ENCODE results near the gene HNRNPU.
A peak's percentile ranks its signal among the peaks of the same experiment; 100 is the strongest.
"Not testable (repeated sequence)": the region's sequence is repeated elsewhere in the genome, so short reads cannot be mapped to it uniquely, and the experiment has no call there.

HNRNPU gene

GRCh38 chr1:244833734-244834542 is 30.4 kb downstream of the HNRNPU start:
- no peak for TF ChIP-seq JUND (IDR thresholded peaks at IDR 0.05; ENCODE audit: low read depth)
- DNase-seq (ENCODE audit: low read depth in 1 of 2, low spot score in 1 of 2): peak; percentile 39 to 80
- in situ Hi-C loops (cut with HindIII; ENCODE audit: low pct_unique_long_range_greater_than_20kb, low sequenced_read_pairs): no loop called here

- in situ Hi-C loops (cut with HindIII; ENCODE audit: low pct_unique_long_range_greater_than_20kb, low sequenced_read_pairs): not testable (repeated sequence)
Measured at GRCh38 chr1:244833260-244833659, 31.1 kb downstream of the HNRNPU start.

GRCh38 chr1:244830639-244831038 is 33.7 kb downstream of the HNRNPU start:
- DNase-seq (ENCODE audit: low read depth in 1 of 2, low spot score in 1 of 2): no peak
- TF ChIP-seq JUND (IDR thresholded peaks at IDR 0.05; ENCODE audit: low read depth): no peak
- in situ Hi-C loops (cut with HindIII; ENCODE audit: low pct_unique_long_range_greater_than_20kb, low sequenced_read_pairs): no loop called here

More at GRCh38 chr1:244833260-244833659, 31.1 kb downstream of the HNRNPU start:
- not testable (repeated sequence) for DNase-seq (ENCODE audit: low read depth in 1 of 2, low spot score in 1 of 2)

GRCh38 chr1:244826712-244827111 is 37.6 kb downstream of the HNRNPU start:
- in situ Hi-C loops (cut with HindIII; ENCODE audit: low pct_unique_long_range_greater_than_20kb, low sequenced_read_pairs): no loop called here
- no peak for TF ChIP-seq JUND (IDR thresholded peaks at IDR 0.05; ENCODE audit: low read depth)
- no peak for DNase-seq (ENCODE audit: low read depth in 1 of 2, low spot score in 1 of 2)

GRCh38 chr1:244822878-244823277 is 41.5 kb downstream of the HNRNPU start:
- in situ Hi-C loops (cut with HindIII; ENCODE audit: low pct_unique_long_range_greater_than_20kb, low sequenced_read_pairs): no loop called here
- no peak for DNase-seq (ENCODE audit: low read depth in 1 of 2, low spot score in 1 of 2)
- no peak for TF ChIP-seq JUND (IDR thresholded peaks at IDR 0.05; ENCODE audit: low read depth)

- no peak for TF ChIP-seq JUND (IDR thresholded peaks at IDR 0.05; ENCODE audit: low read depth)
- in situ Hi-C loops (cut with HindIII; ENCODE audit: low pct_unique_long_range_greater_than_20kb, low sequenced_read_pairs): no loop called here
- DNase-seq (ENCODE audit: low read depth in 1 of 2, low spot score in 1 of 2): no peak
Measured at GRCh38 chr1:244821134-244821533, 43.2 kb downstream of the HNRNPU start.

- in situ Hi-C loops (cut with HindIII; ENCODE audit: low pct_unique_long_range_greater_than_20kb, low sequenced_read_pairs): no loop called here
- no peak for TF ChIP-seq JUND (IDR thresholded peaks at IDR 0.05; ENCODE audit: low read depth)
Measured at GRCh38 chr1:244820131-244820530, 44.2 kb downstream of the HNRNPU start.

GRCh38 chr1:244817415-244817894 is 46.9 kb downstream of the HNRNPU start:
- in situ Hi-C loops (cut with HindIII; ENCODE audit: low pct_unique_long_range_greater_than_20kb, low sequenced_read_pairs): no loop called here
- no peak for TF ChIP-seq JUND (IDR thresholded peaks at IDR 0.05; ENCODE audit: low read depth)
- DNase-seq (ENCODE audit: low read depth in 1 of 2, low spot score in 1 of 2): no peak

More at GRCh38 chr1:244820131-244820530, 44.2 kb downstream of the HNRNPU start:
- DNase-seq (ENCODE audit: low read depth in 1 of 2, low spot score in 1 of 2): no peak

- no peak for DNase-seq (ENCODE audit: low read depth in 1 of 2, low spot score in 1 of 2)
- TF ChIP-seq JUND (IDR thresholded peaks at IDR 0.05; ENCODE audit: low read depth): no peak
- in situ Hi-C loops (cut with HindIII; ENCODE audit: low pct_unique_long_range_greater_than_20kb, low sequenced_read_pairs): no loop called here
Measured at GRCh38 chr1:244815600-244816099, 48.7 kb downstream of the HNRNPU start.

- DNase-seq (ENCODE audit: low read depth in 1 of 2, low spot score in 1 of 2): no peak
- no peak for TF ChIP-seq JUND (IDR thresholded peaks at IDR 0.05; ENCODE audit: low read depth)
- in situ Hi-C loops (cut with HindIII; ENCODE audit: low pct_unique_long_range_greater_than_20kb, low sequenced_read_pairs): no loop called here
Measured at GRCh38 chr1:244813327-244813726, 51.0 kb downstream of the HNRNPU start.

- in situ Hi-C loops (cut with HindIII; ENCODE audit: low pct_unique_long_range_greater_than_20kb, low sequenced_read_pairs): no loop called here
- no peak for DNase-seq (ENCODE audit: low read depth in 1 of 2, low spot score in 1 of 2)
- no peak for TF ChIP-seq JUND (IDR thresholded peaks at IDR 0.05; ENCODE audit: low read depth)
Measured at GRCh38 chr1:244810221-244810620, 54.1 kb downstream of the HNRNPU start.

- TF ChIP-seq JUND (IDR thresholded peaks at IDR 0.05; ENCODE audit: low read depth): no peak
- DNase-seq (ENCODE audit: low read depth in 1 of 2, low spot score in 1 of 2): no peak
- in situ Hi-C loops (cut with HindIII; ENCODE audit: low pct_unique_long_range_greater_than_20kb, low sequenced_read_pairs): no loop called here
Measured at GRCh38 chr1:244807138-244807537, 57.2 kb downstream of the HNRNPU start.

GRCh38 chr1:244804841-244805240 is 59.5 kb downstream of the HNRNPU start:
- DNase-seq (ENCODE audit: low read depth in 1 of 2, low spot score in 1 of 2): no peak
- in situ Hi-C loops (cut with HindIII; ENCODE audit: low pct_unique_long_range_greater_than_20kb, low sequenced_read_pairs): no loop called here
- TF ChIP-seq JUND (IDR thresholded peaks at IDR 0.05; ENCODE audit: low read depth): no peak
